ENCODE data around the gene CEP170. TPM values are rescaled to one million over a fixed set of nuclear protein-coding genes. Genes with fewer than 3 reads are reported as not detected.

The CEP170 gene
- total RNA-seq, 1 donor from 2014 or later = 164 TPM

- no peaks in the 10 kb centered on the region for H3K36me3 Mint-ChIP-seq (ENCODE audit: low read depth, unreplicated experiment)
- DNase-seq (ENCODE audit: low read depth) (no peak), FAIRE-seq (no peak)
- H3K27me3 ChIP-seq (ENCODE audit: insufficient read depth, low read length) = no peaks in the 10 kb centered on the region
- H3K79me2 ChIP-seq (ENCODE audit: insufficient read depth, low read length) = peaks cover 96% of the 10 kb centered on the region
- peak overlapping the region; percentile 99 for H3K4me3 Mint-ChIP-seq (ENCODE audit: unreplicated experiment)
- H3K4me1 ChIP-seq (ENCODE audit: insufficient read depth, low read length) = peaks cover 25% of the 10 kb centered on the region
- H3K9me3 ChIP-seq (ENCODE audit: insufficient read depth, low read depth, low read length) = no peaks in the 10 kb centered on the region
- H3K27ac ChIP-seq (ENCODE audit: low read depth, low read length) = peak overlapping the region; percentile 93
- TF ChIP-seq EZH2 (IDR thresholded peaks at IDR 0.05; ENCODE audit: insufficient read depth, low read length) = no peak
- TF ChIP-seq, protein P1, sequence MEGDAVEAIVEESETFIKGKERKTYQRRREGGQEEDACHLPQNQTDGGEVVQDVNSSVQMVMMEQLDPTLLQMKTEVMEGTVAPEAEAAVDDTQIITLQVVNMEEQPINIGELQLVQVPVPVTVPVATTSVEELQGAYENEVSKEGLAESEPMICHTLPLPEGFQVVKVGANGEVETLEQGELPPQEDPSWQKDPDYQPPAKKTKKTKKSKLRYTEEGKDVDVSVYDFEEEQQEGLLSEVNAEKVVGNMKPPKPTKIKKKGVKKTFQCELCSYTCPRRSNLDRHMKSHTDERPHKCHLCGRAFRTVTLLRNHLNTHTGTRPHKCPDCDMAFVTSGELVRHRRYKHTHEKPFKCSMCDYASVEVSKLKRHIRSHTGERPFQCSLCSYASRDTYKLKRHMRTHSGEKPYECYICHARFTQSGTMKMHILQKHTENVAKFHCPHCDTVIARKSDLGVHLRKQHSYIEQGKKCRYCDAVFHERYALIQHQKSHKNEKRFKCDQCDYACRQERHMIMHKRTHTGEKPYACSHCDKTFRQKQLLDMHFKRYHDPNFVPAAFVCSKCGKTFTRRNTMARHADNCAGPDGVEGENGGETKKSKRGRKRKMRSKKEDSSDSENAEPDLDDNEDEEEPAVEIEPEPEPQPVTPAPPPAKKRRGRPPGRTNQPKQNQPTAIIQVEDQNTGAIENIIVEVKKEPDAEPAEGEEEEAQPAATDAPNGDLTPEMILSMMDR (IDR thresholded peaks at IDR 0.05; ENCODE audit: insufficient read depth, low read depth, low read length) = no peak
- H2AFZ ChIP-seq (ENCODE audit: low read depth, low read length) = no peak overlapping the region
- H3K27ac Mint-ChIP-seq (ENCODE audit: unreplicated experiment) = peak overlapping the region; percentile 31
- H4K20me1 ChIP-seq (ENCODE audit: insufficient read depth, low read length) = peaks cover 44% of the 10 kb centered on the region
- H3K36me3 ChIP-seq (ENCODE audit: insufficient read depth, low read length) = peaks cover 5% of the 10 kb centered on the region
- H3K4me3 ChIP-seq (ENCODE audit: insufficient read depth, low read depth, low read length) = peak overlapping the region; percentile 97
- no peaks in the 10 kb centered on the region for H3K27me3 Mint-ChIP-seq (ENCODE audit: low read depth, unreplicated experiment)
- H3K4me1 Mint-ChIP-seq (ENCODE audit: low read depth, unreplicated experiment) = peaks cover 25% of the 10 kb centered on the region
- H3K9me3 Mint-ChIP-seq (ENCODE audit: unreplicated experiment) = no peaks in the 10 kb centered on the region
- peak overlapping the region; percentile 95 for H3K9ac ChIP-seq (ENCODE audit: low read length)
- H3K4me2 ChIP-seq (ENCODE audit: low read length) = peak overlapping the region; percentile 94
These were observed 1.7 kb downstream of the CEP170 start for GRCh38 chr1:243253211-243253925.

GRCh38 chr1:243251539-243251938, 3.5 kb downstream of the CEP170 start:
- Histone ChIP-seq H3K9me3 (ENCODE audit: insufficient read depth, low read depth, low read length) (no peaks in the 10 kb centered on the region), H3K4me1 (ENCODE audit: insufficient read depth, low read length) (peaks cover 24% of the 10 kb centered on the region), H3K36me3 (ENCODE audit: insufficient read depth, low read length) (peaks cover 5% of the 10 kb centered on the region), H3K27me3 (ENCODE audit: insufficient read depth, low read length) (no peaks in the 10 kb centered on the region), H3K79me2 (ENCODE audit: insufficient read depth, low read length) (peaks cover 96% of the 10 kb centered on the region), H3K9ac (ENCODE audit: low read length) (peak overlapping the region; percentile 95), H2AFZ (ENCODE audit: low read depth, low read length) (no peak overlapping the region), H3K4me3 (ENCODE audit: insufficient read depth, low read depth, low read length) (peak overlapping the region; percentile 97), H3K4me2 (ENCODE audit: low read length) (peak overlapping the region; percentile 94), H4K20me1 (ENCODE audit: insufficient read depth, low read length) (peaks cover 62% of the 10 kb centered on the region), H3K27ac (ENCODE audit: low read depth, low read length) (peak overlapping the region; percentile 93)
- Mint-ChIP-seq H3K27me3 (ENCODE audit: low read depth, unreplicated experiment) (no peaks in the 10 kb centered on the region), H3K9me3 (ENCODE audit: unreplicated experiment) (no peaks in the 10 kb centered on the region), H3K4me3 (ENCODE audit: unreplicated experiment) (peak overlapping the region; percentile 85), H3K4me1 (ENCODE audit: low read depth, unreplicated experiment) (peaks cover 33% of the 10 kb centered on the region), H3K27ac (ENCODE audit: unreplicated experiment) (no peak overlapping the region), H3K36me3 (ENCODE audit: low read depth, unreplicated experiment) (no peaks in the 10 kb centered on the region)
- no peak for TF ChIP-seq EZH2 (IDR thresholded peaks at IDR 0.05; ENCODE audit: insufficient read depth, low read length)
- TF ChIP-seq, protein P1 (IDR thresholded peaks at IDR 0.05; ENCODE audit: insufficient read depth, low read depth, low read length) = no peak
- no peak for FAIRE-seq
- DNase-seq (ENCODE audit: low read depth) = no peak

DNA sequence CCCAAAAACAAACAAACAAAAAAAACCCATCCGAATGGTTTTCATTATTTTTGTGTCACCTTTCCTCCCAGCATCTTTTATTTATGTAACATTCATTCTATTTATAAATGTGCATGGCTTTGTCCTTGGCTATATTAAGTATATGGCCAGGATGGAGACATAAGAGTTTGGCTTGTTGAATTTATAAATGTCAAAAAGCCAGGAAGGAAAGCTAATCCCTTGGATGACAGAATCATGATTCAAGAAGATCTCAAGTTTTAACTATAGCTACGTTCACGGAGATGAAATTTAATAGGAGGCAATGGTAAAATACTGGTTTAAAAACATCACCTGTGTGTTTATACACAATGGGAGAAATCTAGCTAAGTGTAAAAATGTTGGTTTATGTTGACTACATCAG, 5.0 kb downstream of the CEP170 start:
- TF ChIP-seq, protein P1 (IDR thresholded peaks at IDR 0.05; ENCODE audit: insufficient read depth, low read depth, low read length) = no peak
- no peak for TF ChIP-seq EZH2 (IDR thresholded peaks at IDR 0.05; ENCODE audit: insufficient read depth, low read length)
- no peak for FAIRE-seq
- no peaks in the 10 kb centered on the region for H3K9me3 ChIP-seq (ENCODE audit: insufficient read depth, low read depth, low read length)
- Mint-ChIP-seq H3K36me3 (ENCODE audit: low read depth, unreplicated experiment) (no peaks in the 10 kb centered on the region), H3K9me3 (ENCODE audit: unreplicated experiment) (no peaks in the 10 kb centered on the region), H3K4me1 (ENCODE audit: low read depth, unreplicated experiment) (peaks cover 33% of the 10 kb centered on the region), H3K27me3 (ENCODE audit: low read depth, unreplicated experiment) (no peaks in the 10 kb centered on the region), H3K4me3 (ENCODE audit: unreplicated experiment) (no peak overlapping the region), H3K27ac (ENCODE audit: unreplicated experiment) (no peak overlapping the region)
- H3K4me3 ChIP-seq (ENCODE audit: insufficient read depth, low read depth, low read length) = peak overlapping the region; percentile 97
- no peak overlapping the region for H2AFZ ChIP-seq (ENCODE audit: low read depth, low read length)
- peaks cover 24% of the 10 kb centered on the region for H3K4me1 ChIP-seq (ENCODE audit: insufficient read depth, low read length)
- peaks cover 5% of the 10 kb centered on the region for H3K36me3 ChIP-seq (ENCODE audit: insufficient read depth, low read length)
- DNase-seq (ENCODE audit: low read depth) = no peak
- H3K4me2 ChIP-seq (ENCODE audit: low read length) = peak overlapping the region; percentile 94
- peaks cover 75% of the 10 kb centered on the region for H4K20me1 ChIP-seq (ENCODE audit: insufficient read depth, low read length)
- no peaks in the 10 kb centered on the region for H3K27me3 ChIP-seq (ENCODE audit: insufficient read depth, low read length)
- no peak overlapping the region for H3K27ac ChIP-seq (ENCODE audit: low read depth, low read length)
- peak overlapping the region; percentile 95 for H3K9ac ChIP-seq (ENCODE audit: low read length)
- H3K79me2 ChIP-seq (ENCODE audit: insufficient read depth, low read length) = peaks cover 99% of the 10 kb centered on the region

Measured in astrocyte (in vitro differentiated cells and primary cell).